Fibroblast of skin of back (primary cell): Measurements from ENCODE around the gene MYH9. TPM values are rescaled to one million over a fixed set of nuclear protein-coding genes. Genes with fewer than 3 reads are reported as not detected.
A peak's percentile ranks its signal among the peaks of the same experiment; 100 is the strongest.
"Not testable (repeated sequence)": the region's sequence is repeated elsewhere in the genome, so short reads cannot be mapped to it uniquely, and the experiment has no call there.

ENCODE experiments used
- DNase-seq: peaks from one replicate; pipeline ENCODE4 v3.0.0-alpha.2; 2013
- polyA plus RNA-seq, 2 experiments: library from polyadenylated mRNA; unstranded; fragments of 120-200 nt; gene quantifications; one replicate each; pipeline ENCODE4 v1.2.1, GENCODE V29; 2013; ENCODE audit not compliant: insufficient read length in 2 of 2

The MYH9 gene
- 2,144 TPM for polyA plus RNA-seq (2013, experiment 1 of 2; ENCODE audit: insufficient read length)
- polyA plus RNA-seq (2013, experiment 2 of 2; ENCODE audit: insufficient read length) = 2,888 TPM

DNA sequence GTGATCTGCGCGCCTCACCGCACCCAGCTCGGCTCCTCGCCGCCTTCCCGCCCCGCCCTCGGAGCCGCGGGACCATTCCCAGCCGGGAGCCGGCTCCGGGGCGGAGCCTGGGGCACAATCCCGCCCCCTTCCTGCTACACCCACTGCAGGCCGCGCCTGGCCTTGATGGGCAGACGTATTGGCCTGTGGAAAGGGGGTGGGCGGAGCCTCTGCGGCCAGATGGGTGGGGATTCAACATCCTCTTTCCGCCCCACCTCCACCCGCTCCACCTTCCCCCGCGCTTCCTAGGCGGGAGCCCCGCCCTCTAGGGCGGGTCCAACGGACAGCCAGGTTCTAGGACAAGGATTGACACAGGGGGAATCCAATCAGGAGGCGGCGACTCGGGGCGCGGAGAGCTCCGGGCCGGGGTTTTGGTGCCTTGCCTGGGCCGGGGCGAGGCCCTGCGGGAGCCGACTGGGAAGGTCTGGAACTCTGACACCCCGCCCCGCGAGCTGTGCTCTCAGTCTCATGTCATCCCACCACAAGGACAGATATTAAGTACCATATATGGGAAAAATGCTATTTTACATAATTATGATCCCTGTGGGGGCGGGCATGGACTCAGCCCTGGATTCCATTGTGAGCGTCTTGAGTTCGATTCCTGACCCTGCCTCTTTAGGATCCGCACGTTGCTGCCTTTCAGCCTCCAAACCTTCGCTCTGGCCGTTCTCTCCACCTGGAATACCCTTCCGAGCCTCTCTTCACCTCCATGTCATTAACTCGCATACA lies at the start of gene MYH9:
Gene MYH9 (minus strand): TSS at position 9 of the 768 bp plus-strand sequence. CDS start 38,731 bp downstream, outside the sequence.
- peak; percentile 100 for DNase-seq

DNA sequence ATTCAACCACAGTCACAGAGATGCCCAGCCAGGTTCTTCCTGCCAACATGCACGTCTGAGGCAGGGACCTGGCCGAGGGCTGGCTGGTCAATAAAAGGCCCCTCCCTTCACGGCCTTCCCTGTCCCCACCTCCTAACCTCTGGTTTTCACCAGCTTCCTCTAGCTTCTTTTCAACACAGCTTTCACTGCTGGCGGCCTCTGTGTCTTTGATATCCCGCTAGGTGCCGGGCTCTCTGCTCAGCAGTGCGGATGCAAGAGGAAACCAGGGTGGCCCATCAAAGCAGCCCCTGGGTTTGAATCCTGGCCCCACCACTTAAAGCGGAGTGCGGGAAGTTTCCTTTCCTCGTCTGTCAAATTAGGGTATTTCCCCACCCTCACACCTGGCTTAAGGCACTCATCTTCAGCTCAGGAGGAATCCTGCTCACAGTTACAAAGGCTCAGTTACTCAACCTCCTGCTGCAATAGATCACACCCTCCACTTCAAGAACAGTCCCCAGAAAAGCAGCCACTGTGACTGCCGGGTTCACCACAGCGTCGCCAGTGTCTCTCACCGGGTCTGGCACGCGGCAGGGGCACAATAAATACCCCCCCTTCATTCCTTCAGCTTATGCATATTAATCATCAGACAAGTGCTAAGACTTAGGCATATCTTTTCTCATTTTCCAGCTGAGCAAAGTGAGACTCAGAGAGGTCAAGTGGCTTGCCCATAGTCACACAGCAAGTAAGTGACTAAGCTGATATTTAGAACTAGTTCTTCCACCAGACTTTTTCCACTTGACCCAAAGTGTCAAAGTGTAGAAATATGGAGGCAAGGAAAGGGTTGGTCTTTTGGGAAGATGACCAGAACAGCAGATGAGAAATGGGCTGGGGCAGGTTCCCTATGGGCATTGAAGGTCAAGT lies 48.0 kb upstream of the MYH9 start:
- no peak for DNase-seq

DNA sequence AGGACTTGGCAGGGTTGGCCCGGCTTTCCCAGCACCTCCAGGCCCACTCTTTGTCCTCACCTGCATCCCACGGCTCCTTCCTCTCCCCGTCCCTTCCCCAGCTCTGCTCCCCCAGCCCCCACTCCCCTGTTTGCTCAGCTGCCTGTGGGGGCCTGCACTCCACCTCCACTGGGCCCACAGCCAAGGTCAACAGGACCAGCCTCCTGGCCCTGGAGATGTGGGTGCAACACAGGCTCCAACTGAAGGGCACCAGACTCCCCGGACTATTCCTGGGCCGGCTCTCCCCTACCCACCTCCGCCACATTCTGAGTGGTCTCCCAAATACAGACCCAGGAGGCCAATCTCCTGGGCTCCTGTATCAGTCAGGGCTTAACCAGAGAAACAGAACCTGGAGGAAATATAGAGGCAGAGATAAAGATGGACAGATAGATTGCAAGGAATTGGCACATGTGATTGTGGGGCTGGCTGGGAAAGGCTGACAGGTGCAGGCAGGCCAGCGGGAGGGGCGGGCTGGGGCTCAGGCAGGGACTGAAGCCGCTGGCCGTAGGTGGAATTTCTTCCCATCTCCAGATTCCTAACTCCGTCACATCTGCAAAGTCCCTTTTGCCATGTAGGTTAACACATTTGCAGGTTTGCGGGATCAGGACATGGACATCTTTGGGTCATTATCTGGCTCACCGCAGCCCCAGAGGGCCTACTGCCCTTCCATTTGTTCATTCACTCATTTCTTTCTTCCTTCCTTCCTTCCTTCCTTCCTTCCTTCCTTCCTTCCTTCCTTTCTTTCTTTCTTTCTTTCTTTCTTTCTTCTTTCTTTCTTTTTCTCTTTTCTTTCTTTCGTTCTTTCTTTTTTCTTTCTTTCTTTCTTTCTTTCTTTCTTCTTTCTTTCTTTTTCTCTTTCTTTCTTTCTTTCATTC lies 45.8 kb upstream of the MYH9 start:
- peak; percentile 13 for DNase-seq

DNA sequence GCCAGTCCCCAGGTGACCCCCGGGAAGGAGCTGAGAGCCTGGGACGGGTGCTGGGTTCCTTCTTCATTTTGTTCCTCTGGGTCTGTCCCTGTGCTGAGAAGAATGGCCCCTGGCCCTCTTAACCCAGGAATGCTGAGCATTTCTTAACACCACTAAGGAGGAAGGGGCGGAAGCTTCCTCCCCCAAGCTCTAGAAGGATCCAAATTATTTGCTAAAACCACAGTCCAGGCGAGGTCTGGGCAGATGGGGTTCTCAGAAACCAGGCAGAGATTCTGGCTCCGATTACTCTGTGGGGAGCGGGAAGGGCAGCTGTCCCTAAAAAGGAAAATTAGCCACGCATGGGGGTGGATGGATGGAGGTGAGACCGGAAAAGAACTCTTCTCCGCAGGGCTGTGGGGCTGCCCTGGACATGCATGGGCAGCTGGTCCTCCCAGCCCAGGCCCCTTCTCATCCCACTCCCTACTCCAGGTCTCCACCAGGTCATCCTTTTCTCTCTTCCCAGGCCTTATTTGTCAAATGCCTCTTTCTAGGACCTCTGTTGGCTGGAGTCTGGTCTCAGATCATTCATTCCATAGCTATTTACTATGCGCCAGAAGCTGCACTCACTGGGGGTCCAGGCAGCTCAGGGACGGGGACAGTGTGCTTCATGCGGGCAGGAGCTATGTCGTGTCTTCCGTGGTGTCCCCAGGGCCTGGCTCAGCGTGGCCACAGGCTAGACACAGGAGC lies 45.0 kb upstream of the MYH9 start:
- peak; percentile 74 for DNase-seq

DNA sequence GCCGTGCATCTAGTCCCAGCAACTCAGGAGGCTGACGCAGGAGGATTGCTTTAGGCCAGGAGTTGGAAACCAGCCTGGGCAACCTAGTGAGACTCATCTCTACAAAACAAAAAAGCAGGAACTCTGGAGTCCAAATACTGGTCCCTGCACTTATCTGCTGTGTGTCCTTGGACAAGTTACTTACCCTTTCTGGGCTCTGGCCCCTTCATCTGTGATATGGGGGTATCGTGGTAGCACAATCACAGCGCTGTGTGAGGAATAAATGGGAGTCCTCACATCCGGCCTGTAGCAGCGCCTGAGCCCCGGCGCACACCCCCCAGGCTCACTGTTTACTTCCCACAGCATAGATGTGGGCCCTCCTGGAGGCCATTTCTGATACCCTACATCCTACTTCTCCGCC lies 44.2 kb upstream of the MYH9 start:
- no peak for DNase-seq

DNA sequence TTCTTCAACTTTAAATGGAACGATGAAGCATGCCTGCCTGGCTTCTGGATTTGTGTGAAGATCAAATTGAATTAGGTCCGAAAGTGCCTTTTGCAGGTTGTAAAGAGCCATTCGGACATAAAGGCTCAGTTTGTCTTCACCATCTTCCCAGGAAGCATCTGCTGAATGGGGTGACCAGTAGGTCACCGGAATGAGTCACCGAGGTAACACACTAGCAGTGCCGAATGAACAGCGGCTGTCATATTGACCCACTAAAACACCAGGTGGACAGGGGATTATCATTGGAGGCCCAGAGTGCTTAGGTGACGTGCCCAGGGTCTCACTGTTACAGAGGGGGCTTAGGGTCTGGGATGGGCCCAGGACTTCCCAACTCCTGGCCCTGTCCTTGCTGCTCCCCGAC lies 43.1 kb upstream of the MYH9 start:
- peak; percentile 21 for DNase-seq

DNA sequence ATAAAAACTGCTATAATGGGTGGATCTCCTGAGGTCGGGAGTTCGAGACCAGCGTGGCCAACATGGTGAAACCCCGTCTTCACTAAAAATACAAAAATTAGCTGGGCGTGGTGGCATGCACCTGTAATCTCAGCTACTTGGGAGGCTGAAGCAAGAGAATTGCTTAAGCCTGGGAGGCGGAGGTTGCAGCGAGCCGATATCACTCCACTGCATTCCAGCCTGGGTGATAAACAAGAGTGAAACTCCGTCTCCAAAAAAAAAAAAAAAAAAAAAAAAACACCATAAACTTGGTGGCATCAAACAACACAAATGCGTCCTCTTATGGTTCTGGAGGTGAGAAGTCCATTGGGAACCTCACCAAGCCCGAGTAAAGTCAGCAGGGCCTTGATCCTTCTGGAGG lies 40.2 kb upstream of the MYH9 start:
- DNase-seq = not testable (repeated sequence)

DNA sequence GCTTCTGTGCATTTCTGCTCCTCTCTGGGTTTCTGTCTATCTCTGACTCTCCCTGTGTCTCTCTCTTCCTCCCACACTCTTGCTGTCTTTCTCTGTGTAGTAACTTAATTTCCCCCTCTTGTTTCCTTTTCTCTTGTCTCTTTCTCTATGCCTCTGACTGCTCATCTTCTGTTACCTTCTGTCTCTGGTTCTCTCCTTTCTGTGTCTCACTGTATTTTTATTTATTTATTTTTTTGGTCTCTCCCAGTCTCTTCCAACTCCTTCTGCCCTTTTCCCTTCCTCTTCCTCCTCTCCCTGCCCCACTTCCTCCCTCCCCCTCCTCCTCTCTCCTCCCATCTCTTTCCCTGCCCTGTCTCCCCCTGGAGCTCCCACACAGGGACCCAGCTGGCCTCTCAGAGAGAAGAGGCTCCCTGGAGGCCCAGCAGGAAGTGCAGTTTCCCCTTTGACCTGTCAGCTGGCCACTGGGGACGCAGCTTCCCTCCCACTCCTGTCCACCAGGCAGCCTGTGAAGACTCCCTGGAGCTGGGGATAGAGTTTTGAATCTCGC lies 38.3 kb upstream of the MYH9 start:
- DNase-seq = peak; percentile 30

DNA sequence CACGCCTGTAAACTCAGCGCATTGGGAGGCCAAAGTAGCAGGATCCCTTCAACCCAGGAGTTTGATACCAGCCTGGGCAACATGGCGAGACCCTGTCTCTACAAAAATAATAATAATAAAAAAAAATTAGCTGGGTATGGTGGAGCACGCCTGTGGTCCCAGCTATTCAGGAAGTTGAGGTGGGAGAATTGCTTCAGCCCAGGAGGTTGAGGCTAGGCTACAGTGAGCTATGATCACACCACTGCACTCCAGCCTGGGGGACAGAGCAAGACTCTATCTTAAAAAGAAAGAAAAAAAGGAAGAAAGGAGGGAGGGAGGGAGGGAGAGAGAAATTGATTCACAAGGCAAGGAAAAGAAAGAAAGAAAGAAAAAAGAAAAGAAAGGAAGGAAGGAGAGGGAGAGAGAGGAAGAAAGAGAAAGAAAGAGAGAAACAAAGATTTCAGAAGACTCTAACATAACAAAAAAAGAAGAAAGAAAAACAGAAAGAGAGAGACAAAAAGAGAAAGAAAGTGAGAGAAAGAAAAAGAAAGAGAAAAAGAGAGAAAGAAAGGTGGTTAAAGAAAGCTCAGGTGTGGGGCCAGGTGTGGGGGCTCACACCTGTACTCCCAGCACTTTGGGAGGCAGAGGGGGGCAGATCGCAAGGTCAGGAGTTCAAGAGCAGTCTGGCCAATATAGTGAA lies 37.3 kb upstream of the MYH9 start:
- DNase-seq = no peak

DNA sequence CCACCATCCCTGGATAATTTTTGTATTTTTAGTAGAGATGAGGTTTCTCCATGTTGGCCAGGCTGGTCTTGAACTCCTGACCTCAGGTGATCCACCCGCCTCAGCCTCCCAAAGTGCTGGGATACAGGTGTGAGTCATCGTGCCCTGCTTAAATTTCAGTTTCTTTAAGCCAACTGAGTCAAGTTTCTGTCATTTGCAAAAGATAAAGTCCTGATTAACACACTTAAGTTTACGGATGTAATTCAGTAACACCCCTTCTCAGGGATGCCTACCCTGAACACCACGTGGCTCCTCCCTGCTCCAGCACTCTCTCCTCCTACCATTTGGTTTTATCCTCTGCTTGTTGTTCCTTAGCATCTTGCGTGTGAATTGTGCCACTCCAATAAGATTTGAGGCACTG lies 36.7 kb upstream of the MYH9 start:
- not testable (repeated sequence) for DNase-seq

DNA sequence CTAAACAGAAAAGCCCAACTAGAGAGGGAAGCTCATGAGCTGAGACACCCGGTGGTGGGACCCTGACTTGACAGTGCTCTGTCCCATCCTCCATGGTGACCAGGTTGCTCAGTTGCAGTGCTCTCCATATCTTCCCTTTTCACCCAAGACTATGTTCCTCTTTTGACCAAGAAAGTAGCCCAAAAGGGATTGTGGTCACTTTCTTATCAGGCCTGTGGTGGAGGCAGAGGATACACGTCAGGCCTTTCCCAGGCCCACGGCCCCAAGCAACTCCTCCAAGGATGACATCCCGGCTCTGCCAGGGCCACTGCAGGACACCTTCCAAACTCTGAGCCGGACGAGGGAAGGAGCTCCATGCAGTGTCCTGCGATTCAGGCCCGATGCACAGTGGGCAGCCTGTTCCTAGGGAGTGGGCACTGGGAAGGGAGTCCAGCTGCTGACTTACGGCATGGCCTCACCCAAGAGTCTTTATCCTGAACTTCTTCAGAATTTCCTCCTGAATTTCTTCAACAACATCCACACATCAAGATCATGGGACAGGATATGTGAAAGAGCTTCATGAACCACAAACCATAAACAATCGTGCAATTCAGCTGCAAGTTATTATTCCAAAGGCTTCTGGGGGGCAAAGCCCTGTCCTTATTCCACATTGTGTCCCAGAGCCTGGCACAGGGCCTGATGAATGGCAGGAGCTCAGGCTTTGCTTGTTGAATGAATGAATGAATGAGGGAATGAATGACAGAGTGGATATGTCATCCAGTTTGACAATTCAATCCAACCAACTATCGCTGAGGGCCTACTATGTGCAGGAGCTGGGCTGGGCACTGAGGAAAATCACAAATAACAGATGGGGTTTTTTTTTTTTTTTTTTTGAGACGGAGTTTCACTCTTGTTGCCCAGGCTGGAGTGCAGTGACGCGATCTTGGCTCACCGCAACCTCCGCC lies 36.0 kb upstream of the MYH9 start:
- peak; percentile 49 for DNase-seq

DNA sequence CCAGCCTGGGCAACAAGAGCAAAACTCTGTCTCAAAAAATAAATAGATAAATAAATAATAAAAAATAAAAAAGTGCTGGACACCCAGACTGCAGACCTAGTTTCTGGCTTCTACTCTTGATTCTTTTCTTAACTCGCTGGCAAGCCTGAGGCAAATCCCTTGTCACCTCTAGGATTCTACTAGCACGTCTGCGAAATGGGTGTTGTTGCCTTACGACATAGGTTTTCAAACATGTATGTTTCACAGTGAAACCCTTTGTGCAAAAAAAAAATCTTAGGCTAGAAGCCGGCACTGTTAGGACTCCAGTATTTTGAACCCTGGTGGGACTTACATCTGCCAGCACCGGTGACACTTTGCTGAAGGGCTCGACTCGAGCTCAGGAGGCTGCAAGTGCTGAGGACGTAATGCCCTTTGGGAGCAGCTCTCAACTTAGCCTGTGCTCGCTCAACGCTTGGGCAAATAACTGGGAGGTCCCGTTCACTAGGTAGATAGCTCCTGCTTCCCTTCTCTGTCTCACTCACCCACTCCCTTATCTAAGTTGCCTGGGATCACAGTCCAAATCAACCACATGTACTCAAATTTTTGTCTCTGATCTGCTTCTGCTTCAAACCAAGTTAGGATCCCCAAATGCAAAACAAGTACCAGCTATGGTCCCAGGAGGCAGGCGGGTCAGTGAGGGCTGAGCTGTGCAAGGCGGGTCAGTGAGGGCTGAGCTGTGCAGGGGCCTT lies 34.7 kb upstream of the MYH9 start:
- DNase-seq = no peak

DNA sequence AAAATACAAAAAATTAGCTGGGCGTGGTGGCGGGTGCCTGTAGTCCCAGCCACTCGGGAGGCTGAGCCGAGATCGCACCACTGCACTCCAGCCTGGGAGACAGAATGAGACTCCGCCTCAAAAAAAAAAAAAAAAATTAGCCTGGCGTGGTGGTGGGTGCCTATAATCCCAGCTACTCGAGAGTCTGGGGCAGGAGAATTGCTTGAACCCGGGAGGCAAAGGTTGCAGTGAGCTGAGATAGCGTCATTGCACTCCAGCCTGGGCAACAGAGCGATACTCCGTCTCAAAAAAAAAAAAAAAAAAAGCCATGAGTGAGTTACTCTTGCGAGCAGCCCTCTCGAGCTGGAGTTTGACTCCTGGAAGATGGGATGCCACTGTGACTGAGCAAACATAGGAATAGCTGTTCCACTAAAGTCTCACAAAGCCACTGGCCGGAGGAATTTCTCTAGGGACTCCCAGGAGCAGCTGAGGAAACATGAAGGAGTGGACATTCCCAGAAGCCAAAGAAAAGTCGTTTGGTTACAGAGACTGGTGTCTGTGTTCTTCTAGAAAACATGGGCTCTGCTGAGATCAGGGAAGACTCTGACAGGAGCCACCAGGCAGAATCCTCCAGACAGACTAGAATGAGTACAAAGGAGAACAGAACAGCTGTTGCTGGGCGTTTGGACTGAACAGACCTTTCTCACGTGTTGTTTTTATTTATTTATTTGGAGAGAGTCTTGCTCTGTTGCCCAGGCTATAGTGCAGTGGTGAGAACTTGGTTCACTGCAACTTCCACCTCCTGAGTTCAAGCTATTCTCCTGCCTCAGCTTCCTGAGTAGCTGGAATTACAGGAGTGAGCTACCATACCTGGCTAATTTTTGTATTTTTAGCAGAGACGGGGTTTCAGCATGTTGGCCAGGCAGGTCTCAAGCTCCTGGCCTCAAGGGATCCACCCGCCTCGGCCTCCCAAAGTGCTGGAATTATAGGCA lies 32.4 kb upstream of the MYH9 start:
- peak; percentile 72 for DNase-seq

DNA sequence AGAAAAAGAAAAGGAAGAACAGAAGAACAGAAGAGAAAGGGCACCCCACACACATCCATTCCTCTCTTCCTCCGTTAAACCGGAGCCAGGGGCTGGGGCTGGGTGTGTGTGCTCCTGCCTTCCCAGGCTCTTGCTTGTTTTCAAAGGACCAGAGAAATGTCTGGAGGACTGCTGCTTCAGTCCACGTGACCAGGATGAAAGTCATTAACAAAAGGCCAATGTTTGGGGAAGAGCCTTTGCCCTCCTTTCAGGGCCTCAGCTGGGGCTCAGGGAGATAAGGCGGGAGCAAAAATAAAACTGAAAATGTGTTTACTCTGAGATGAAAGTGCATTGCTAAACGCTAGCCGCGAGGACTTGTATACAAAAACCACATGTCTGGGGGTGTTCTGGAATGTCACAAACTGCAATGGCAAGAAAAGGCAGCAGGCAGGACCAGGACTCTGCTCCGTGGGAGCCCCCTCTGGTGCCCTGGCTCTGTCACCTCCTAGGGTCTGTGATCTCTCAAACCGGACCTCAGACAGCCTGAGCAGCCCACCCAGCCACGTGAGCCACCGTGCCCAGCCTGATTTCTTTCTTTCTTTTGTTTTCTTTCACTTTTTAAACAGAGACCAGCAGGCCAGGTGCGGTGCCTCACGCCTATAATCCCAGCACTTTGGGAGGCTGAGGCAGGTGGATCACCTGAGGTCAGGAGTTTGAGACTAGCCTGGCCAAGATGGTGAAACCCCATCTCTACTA lies 31.6 kb upstream of the MYH9 start:
- DNase-seq = peak; percentile 62

DNA sequence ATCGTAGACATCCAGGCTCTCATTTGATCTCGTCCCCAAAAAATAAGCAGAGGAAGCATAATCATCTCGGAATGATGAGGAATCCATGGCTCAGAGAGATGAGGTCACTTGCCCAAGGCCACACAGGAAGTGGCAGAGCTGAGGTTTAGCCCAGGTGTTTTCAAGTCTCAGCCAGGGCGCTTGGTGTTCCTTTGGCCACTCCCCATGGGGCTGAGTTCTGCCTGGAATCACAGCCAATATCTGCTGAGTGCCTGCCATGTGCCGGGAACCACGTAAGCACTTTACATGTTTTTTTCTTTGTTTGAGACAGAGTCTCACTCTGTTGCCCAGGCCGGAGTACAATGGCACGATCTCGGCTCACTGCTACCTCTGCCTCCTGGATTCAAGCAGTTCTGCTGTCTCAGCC lies 29.5 kb upstream of the MYH9 start:
- peak; percentile 68 for DNase-seq

DNA sequence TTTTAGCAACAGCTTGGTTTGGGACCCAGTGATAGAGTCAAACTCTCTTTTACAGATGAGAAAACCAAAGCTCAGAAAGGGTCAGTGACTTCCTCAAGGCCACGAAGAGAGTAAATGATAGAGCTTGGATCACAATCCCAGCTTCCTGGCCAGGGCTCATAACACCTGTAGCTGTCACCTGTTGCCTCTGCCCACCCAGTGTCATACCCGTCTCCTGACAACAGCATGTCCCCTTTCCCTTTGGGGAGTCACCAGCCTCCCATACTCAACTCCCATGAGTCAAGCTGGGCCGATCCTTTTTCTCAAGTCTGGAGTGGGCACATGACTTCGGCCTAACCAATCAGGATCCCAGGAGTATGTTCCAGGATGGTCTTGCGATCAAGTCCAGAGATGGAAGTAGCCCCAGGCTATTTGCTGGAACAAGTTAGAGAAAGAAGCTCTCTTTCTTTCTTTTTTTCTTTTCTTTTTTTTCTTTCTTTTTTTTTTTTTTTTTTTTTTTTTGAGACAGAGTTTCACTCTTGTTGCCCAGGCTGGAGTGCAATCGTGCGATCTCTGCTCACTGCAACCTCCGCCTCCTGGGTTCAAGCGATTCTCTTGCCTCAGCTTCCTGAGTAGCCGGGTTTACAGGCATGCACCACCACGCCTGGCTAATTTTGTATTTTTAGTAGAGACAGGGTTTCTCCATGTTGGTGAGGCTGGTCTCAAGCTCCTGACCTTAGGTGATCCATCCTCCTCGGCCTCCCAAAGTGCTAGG lies 27.8 kb upstream of the MYH9 start:
- DNase-seq = no peak
